GM23338 (cell line): Measurements from ENCODE around the gene NAPG.

ENCODE experiments used
- POLR2AphosphoS5 ChIP-seq: IDR thresholded peaks from 2 replicates; pipeline ENCODE4 v1.6.1; 2016; ENCODE audit warnings: antibody characterized with exemption, low read depth
- TF ChIP-seq, protein P1 (sequence below), 2 experiments: fragments of 200-600 bp in 1 of 2; sonication (generic) in 1 of 2; conservative IDR thresholded peaks; 2 replicates each; pipeline versions ENCODE4 v1.5.1 to v1.6.1; 2016 to 2017; ENCODE audit warnings: antibody characterized with exemption in 2 of 2, low read depth in 2 of 2, mild to moderate bottlenecking in 2 of 2, moderate library complexity in 1 of 2

DNA sequence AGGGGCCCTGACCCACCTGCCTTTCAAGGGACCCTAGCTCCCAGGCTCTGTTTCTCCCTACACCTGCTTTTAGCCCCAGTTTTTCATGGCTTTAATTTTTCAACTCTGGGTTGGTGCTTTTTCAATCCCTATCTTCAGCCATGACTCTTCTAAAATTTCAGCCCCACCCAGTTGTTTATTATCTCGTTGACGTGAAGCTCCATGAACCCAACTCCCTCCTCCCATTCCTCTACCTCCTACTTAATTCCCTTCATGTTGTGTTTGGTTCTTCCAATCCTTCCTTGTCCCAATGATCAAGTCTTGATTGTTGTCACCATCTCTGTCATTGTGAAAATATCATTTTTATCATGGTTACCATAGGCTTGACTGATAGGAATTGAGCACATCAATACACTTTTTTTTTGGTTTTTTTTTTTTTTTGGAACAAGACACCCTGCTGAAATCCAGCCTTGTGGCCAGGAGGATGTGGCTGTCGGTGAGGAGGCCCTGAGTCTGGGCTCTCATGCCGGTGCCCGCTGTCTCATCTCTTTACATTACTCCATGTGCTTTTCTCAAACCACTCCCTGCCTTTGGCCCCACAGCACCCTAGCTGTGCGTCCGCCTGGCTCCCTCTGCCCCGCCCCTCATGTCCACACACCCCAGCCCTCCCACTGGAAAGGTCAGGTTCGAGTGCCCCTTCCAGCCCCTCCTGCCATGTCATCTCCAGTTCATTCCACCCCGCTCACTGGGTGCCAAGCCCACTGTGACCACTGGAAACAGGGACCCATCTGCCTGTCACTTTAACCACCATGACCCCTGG lies 39.3 kb downstream of the NAPG start:
- TF ChIP-seq, protein P1, sequence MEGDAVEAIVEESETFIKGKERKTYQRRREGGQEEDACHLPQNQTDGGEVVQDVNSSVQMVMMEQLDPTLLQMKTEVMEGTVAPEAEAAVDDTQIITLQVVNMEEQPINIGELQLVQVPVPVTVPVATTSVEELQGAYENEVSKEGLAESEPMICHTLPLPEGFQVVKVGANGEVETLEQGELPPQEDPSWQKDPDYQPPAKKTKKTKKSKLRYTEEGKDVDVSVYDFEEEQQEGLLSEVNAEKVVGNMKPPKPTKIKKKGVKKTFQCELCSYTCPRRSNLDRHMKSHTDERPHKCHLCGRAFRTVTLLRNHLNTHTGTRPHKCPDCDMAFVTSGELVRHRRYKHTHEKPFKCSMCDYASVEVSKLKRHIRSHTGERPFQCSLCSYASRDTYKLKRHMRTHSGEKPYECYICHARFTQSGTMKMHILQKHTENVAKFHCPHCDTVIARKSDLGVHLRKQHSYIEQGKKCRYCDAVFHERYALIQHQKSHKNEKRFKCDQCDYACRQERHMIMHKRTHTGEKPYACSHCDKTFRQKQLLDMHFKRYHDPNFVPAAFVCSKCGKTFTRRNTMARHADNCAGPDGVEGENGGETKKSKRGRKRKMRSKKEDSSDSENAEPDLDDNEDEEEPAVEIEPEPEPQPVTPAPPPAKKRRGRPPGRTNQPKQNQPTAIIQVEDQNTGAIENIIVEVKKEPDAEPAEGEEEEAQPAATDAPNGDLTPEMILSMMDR (conservative IDR thresholded peaks at IDR 0.05; ENCODE audit: low read depth in 2 of 2): no peak
- TF ChIP-seq POLR2AphosphoS5: no peak
